Psoas muscle (tissue), 8 donors: ENCODE measurements around the gene ARFRP1. TPM values are rescaled to one million over a fixed set of nuclear protein-coding genes. Genes with fewer than 3 reads are reported as not detected.

Source experiments
- ATAC-seq, 4 donors: fragments of 200-7000 bp; cut with Tn5 transposase; one replicate each; pipeline ENCODE4 v1.9.1; 2020; ENCODE audit warnings: moderate library complexity in 3 of 4, mild to moderate bottlenecking in 2 of 4
- DNase-seq, 2 donors: peaks; one replicate each; pipeline ENCODE4 v3.0.0-alpha.2; 2020
- H3K27ac ChIP-seq: fragments of 200-600 bp; one replicate; pipeline ENCODE4 v1.8.0; 2022
- H3K27me3 ChIP-seq, 3 donors: fragments of 200-600 bp in 1 of 3; one replicate each; pipeline versions ENCODE4 v1.6.1 to v1.8.0; 2013 to 2022; ENCODE audit warnings: low read length in 2 of 3, mild to moderate bottlenecking in 2 of 3, moderate library complexity in 1 of 3; ENCODE audit not compliant: insufficient read depth in 3 of 3
- H3K36me3 ChIP-seq, 2 donors: fragments of 200-600 bp in 1 of 2; one replicate each; pipeline versions ENCODE4 v1.6.1 to v1.8.0; 2013 to 2022; ENCODE audit warnings: low read depth in 1 of 2, mild to moderate bottlenecking in 1 of 2, moderate library complexity in 1 of 2; ENCODE audit not compliant: insufficient read depth in 1 of 2
- H3K4me1 ChIP-seq: fragments of 200-600 bp; one replicate; pipeline ENCODE4 v1.8.0; 2022
- H3K4me3 ChIP-seq: fragments of 200-600 bp; one replicate; pipeline ENCODE4 v1.8.0; 2022; ENCODE audit warnings: mild to moderate bottlenecking
- H3K9me3 ChIP-seq: fragments of 200-600 bp; one replicate; pipeline ENCODE4 v1.8.0; 2022
- CTCF ChIP-seq: fragments of 200-600 bp; IDR thresholded peaks from one replicate; pipeline ENCODE4 v1.8.0; 2022; ENCODE audit warnings: antibody characterized with exemption
- WGBS, 3 donors: extraction: QIAGEN DNeasy Blood & Tissue Kit; methylation state at CpG; one replicate each; pipeline versions ENCODE4 v1.1.6 to v1.1.7; 2013; 5-methylcytosine and 5-hydroxymethylcytosine counted together
- intact Hi-C, 2 donors: fragments of 100-400 bp; cut with DNase I; formaldehyde crosslinking; loops; one replicate each; pipeline versions ENCODE4 v1.11.0 to v1.14.2; 2022
- polyA plus RNA-seq, 3 donors: library from polyadenylated mRNA; stranded (reverse); fragments of 200-250 nt; gene quantifications; one replicate each; pipeline ENCODE4 v1.2.3, GENCODE V29; 2013
- total RNA-seq, 4 donors: library from RNA; stranded (reverse); fragmentation: NEBNext Ultra II Directional in 2 of 4; extraction: Animal tissue kit (Norgen Biotek cat#: 25700) in 2 of 4; gene quantifications; one replicate each; pipeline versions ENCODE4 v1.2.1 to v1.2.4, GENCODE V29; 2021 to 2023
- donor health status: healthy with polysubstance abuse.
- donor health status: DM: no; HTN: no; CAD: no; lungs with moderate emphysema.
- donor health status: Bipolar disorder and iron deficiency.
- donor health status: healthy.
- donor health status: DM: yes; HTN: yes; CAD: no.
- donor health status: DM: no; HTN: no; CAD: no.
- donor health status: DM: no; HTN: no; CAD: no.
- donor health status: DM: yes; HTN: yes; CAD: no.

The ARFRP1 gene
- total and polyA plus RNA-seq, 7 donors: 22.9 to 74.0 (median 32.5) TPM

- peak within 1 kb of the TSS; percentile 18 for H3K4me3 ChIP-seq
- intact Hi-C loops: no loop called here
- no peaks in the 10 kb centered on the region for H3K9me3 ChIP-seq
- peaks cover 36% of the 10 kb centered on the region for H3K4me1 ChIP-seq
- no peak for TF ChIP-seq CTCF
- peak in 3 of 4 donors; percentile 1 to 15 (median 1) for ATAC-seq
- no peak within 1 kb of the TSS for H3K27ac ChIP-seq
- WGBS, 3 donors: 11 to 34% (median 21%) methylated on average over 47 to 52 of the region's 52 CpGs
- DNase-seq: peak in 1 of 2 donors; percentile 59
- H3K27me3 ChIP-seq: no peaks in the 10 kb centered on the region
- H3K36me3 ChIP-seq: peaks cover 7 to 27% of the 10 kb centered on the region in 2 donors
Measured at GRCh38 chr20:63696628-63697356, 11.0 kb downstream of the ARFRP1 start, which contains the start of gene TNFRSF6B. Gene TNFRSF6B (plus strand): TSS chr20:63696652. CDS start chr20:63696768, 116 bp downstream.

DNA sequence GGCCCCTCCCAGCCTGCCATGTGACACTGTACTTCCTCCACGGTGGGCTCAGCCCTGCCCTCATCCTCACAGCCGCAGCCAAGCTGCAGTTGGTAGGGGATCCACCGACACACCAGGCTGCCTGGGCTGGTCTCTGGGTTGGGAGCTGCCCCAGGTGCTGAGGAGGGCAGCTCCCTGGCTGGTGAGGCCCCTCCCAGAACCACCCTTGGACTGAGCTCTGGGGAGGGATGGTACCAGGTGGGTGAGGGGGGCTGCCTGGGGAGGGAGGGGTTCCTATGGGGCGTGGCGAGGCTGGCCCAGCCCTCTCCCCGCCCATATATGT, 11.5 kb downstream of the ARFRP1 start:
- ATAC-seq (peak in 3 of 4 donors; percentile 3 to 13 (median 5)), DNase-seq (no peak)
- H3K9me3 ChIP-seq: no peaks in the 10 kb centered on the region
- TF ChIP-seq CTCF: no peak
- peak overlapping the region; percentile 18 for H3K4me3 ChIP-seq
- no peaks in the 10 kb centered on the region for H3K27me3 ChIP-seq
- intact Hi-C loops: no loop called here
- H3K27ac ChIP-seq: no peak overlapping the region
- H3K4me1 ChIP-seq: peaks cover 36% of the 10 kb centered on the region
- H3K36me3 ChIP-seq: peaks cover 7 to 27% of the 10 kb centered on the region in 2 donors
- WGBS, 3 donors: 34 to 43% (median 39%) methylated on average over 6 of the region's 6 CpGs

GRCh38 chr20:63695424-63696305, 12.1 kb downstream of the ARFRP1 start:
- H3K9me3 ChIP-seq: no peaks in the 10 kb centered on the region
- no peaks in the 10 kb centered on the region for H3K27me3 ChIP-seq
- 56 to 69% (median 60%) methylated on average over 24 to 25 of the region's 25 CpGs for WGBS, 3 donors
- H3K27ac ChIP-seq: no peak overlapping the region
- peaks cover 7 to 27% of the 10 kb centered on the region in 2 donors for H3K36me3 ChIP-seq
- peak in 1 of 4 donors; percentile 7 for ATAC-seq
- H3K4me3 ChIP-seq: no peak overlapping the region
- H3K4me1 ChIP-seq: peaks cover 36% of the 10 kb centered on the region
- intact Hi-C loops: no loop called here
- no peak for TF ChIP-seq CTCF
- DNase-seq: peak in 1 of 2 donors; percentile 59

- Histone ChIP-seq H3K36me3 (peaks cover 4 to 20% of the 10 kb centered on the region in 2 donors), H3K27ac (no peak overlapping the region), H3K4me1 (peaks cover 34% of the 10 kb centered on the region), H3K4me3 (no peak overlapping the region), H3K27me3 (no peaks in the 10 kb centered on the region), H3K9me3 (no peaks in the 10 kb centered on the region)
- ATAC-seq: no peak
- intact Hi-C loops: no loop called here
- TF ChIP-seq CTCF: no peak
- 90 to 93% (median 91%) methylated on average over 31 to 37 of the region's 37 CpGs for WGBS, 3 donors
- peak in 1 of 2 donors; percentile 55 for DNase-seq
Measured at GRCh38 chr20:63694584-63695423, 13.0 kb downstream of the ARFRP1 start.
